Loucy (cell line): ENCODE results near the gene C15orf39.

Source experiments
- H2AFZ ChIP-seq: fragments of 200-600 bp; sonication (generic); 2 replicates; pipeline ENCODE4 v1.6.0; 2016; ENCODE audit warnings: antibody characterized with exemption, mild to moderate bottlenecking, low read length, moderate library complexity
- H3F3A ChIP-seq: fragments of 200-600 bp; 2 replicates; pipeline ENCODE4 v1.6.0; 2016; ENCODE audit warnings: antibody characterized with exemption, low read depth, mild to moderate bottlenecking
- H3K27me3 ChIP-seq: fragments of 200-600 bp; sonication (generic); 2 replicates; pipeline ENCODE4 v1.6.1; 2014; ENCODE audit warnings: low read length, mild to moderate bottlenecking; ENCODE audit not compliant: insufficient read depth, poor library complexity, severe bottlenecking
- H3K36me3 ChIP-seq: fragments of 200-600 bp; sonication (generic); 2 replicates; pipeline ENCODE4 v1.6.1; 2016; ENCODE audit warnings: low read length; ENCODE audit not compliant: insufficient read depth
- H3K4me1 ChIP-seq: fragments of 200-600 bp; sonication (generic); 2 replicates; pipeline ENCODE4 v1.5.1; 2014; ENCODE audit warnings: low read length, mild to moderate bottlenecking; ENCODE audit not compliant: insufficient read depth, poor library complexity, severe bottlenecking
- H3K4me2 ChIP-seq: fragments of 200-600 bp; sonication (generic); 2 replicates; pipeline ENCODE4 v1.6.0; 2014; ENCODE audit warnings: antibody characterized with exemption, low read length, low read depth, mild to moderate bottlenecking; ENCODE audit not compliant: poor library complexity, severe bottlenecking
- H3K4me3 ChIP-seq: fragments of 200-600 bp; sonication (generic); 2 replicates; pipeline ENCODE4 v1.5.1; 2014; ENCODE audit warnings: low read length, mild to moderate bottlenecking, mixed read lengths; ENCODE audit not compliant: poor library complexity, severe bottlenecking
- H3K79me2 ChIP-seq: fragments of 200-600 bp; sonication (generic); 2 replicates; pipeline ENCODE4 v1.6.1; 2014; ENCODE audit warnings: low read length; ENCODE audit not compliant: insufficient read depth
- H3K9ac ChIP-seq: fragments of 200-600 bp; sonication (generic); 2 replicates; pipeline ENCODE4 v1.6.0; 2014; ENCODE audit warnings: mild to moderate bottlenecking, low read depth, low read length, moderate library complexity; ENCODE audit not compliant: poor library complexity, severe bottlenecking
- H3K9me2 ChIP-seq: fragments of 200-600 bp; sonication (generic); replicated peaks from 2 replicates; pipeline ENCODE4 v1.6.1; 2016; ENCODE audit warnings: low read depth, low read length, mixed read lengths
- H3K9me3 ChIP-seq: fragments of 200-600 bp; sonication (generic); 2 replicates; pipeline ENCODE4 v1.6.1; 2014; ENCODE audit warnings: mild to moderate bottlenecking, antibody characterized with exemption, low read length, low read depth; ENCODE audit not compliant: insufficient read depth
- H4K20me1 ChIP-seq: fragments of 200-600 bp; sonication (generic); 2 replicates; pipeline ENCODE4 v1.6.0; 2014; ENCODE audit warnings: antibody characterized with exemption, low read length, mild to moderate bottlenecking; ENCODE audit not compliant: insufficient read depth, poor library complexity, severe bottlenecking
- EZH2phosphoT487 ChIP-seq: fragments of 200-600 bp; IDR thresholded peaks from 2 replicates; pipeline ENCODE4 v1.6.1; 2018; ENCODE audit warnings: antibody characterized with exemption, mild to moderate bottlenecking, moderate library complexity, borderline replicate concordance
- TF ChIP-seq, protein P1 (sequence below): fragments of 200-600 bp; sonication (generic); conservative IDR thresholded peaks from 2 replicates; pipeline ENCODE4 v1.5.1; 2014; ENCODE audit warnings: mild to moderate bottlenecking, antibody characterized with exemption, low read length

Gene C15orf39

GRCh38 chr15:75206803-75207617 lies 5.3 kb downstream of the C15orf39 start:
- Histone ChIP-seq H3K36me3 (peaks cover 66% of the 10 kb centered on the region), H3K4me2 (peak overlapping the region; percentile 79)

DNA sequence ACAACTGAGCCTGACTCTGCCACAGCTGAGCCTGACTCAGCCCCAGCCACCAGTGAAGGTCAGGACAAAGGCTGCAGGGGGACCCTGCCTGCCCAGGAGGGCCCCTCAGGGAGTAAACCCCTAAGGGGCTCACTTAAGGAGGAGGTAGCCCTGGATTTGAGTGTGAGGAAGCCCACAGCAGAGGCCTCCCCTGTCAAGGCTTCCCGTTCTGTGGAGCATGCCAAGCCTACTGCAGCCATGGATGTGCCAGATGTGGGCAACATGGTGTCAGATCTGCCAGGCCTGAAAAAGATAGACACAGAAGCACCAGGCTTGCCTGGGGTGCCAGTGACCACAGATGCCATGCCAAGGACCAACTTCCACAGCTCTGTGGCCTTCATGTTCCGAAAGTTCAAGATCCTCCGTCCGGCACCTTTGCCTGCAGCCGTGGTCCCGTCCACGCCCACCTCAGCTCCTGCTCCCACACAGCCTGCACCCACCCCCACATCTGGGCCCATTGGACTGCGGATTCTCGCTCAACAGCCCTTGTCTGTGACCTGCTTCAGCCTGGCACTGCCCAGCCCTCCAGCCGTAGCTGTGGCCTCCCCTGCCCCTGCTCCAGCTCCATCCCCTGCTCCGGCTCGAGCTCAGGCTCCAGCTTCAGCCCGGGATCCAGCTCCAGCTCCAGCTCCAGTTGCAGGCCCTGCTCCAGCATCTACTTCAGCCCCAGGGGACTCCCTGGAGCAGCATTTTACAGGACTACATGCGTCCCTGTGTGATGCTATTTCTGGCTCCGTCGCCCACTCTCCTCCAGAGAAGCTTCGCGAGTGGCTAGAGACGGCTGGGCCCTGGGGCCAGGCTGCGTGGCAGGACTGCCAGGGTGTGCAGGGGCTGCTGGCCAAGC lies 6.2 kb downstream of the C15orf39 start:
- Histone ChIP-seq H3K9me2 (no peaks in the 10 kb centered on the region), H3K27me3 (no peaks in the 10 kb centered on the region), H2AFZ (no peak overlapping the region), H3K4me1 (peaks cover 59% of the 10 kb centered on the region), H4K20me1 (peaks cover 99% of the 10 kb centered on the region), H3K4me3 (peak overlapping the region; percentile 66), H3K4me2 (peak overlapping the region; percentile 79), H3F3A (no peaks in the 10 kb centered on the region), H3K36me3 (peaks cover 74% of the 10 kb centered on the region), H3K79me2 (peaks cover 100% of the 10 kb centered on the region), H3K9me3 (no peaks in the 10 kb centered on the region), H3K9ac (no peak overlapping the region)
- no peak for TF ChIP-seq EZH2phosphoT487
- TF ChIP-seq, protein P1, sequence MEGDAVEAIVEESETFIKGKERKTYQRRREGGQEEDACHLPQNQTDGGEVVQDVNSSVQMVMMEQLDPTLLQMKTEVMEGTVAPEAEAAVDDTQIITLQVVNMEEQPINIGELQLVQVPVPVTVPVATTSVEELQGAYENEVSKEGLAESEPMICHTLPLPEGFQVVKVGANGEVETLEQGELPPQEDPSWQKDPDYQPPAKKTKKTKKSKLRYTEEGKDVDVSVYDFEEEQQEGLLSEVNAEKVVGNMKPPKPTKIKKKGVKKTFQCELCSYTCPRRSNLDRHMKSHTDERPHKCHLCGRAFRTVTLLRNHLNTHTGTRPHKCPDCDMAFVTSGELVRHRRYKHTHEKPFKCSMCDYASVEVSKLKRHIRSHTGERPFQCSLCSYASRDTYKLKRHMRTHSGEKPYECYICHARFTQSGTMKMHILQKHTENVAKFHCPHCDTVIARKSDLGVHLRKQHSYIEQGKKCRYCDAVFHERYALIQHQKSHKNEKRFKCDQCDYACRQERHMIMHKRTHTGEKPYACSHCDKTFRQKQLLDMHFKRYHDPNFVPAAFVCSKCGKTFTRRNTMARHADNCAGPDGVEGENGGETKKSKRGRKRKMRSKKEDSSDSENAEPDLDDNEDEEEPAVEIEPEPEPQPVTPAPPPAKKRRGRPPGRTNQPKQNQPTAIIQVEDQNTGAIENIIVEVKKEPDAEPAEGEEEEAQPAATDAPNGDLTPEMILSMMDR, result no peak

More at GRCh38 chr15:75206803-75207617, 5.3 kb downstream of the C15orf39 start:
- H3K4me3 ChIP-seq, result no peak overlapping the region
- H3K9ac ChIP-seq, result no peak overlapping the region
- H3K79me2 ChIP-seq, result peaks cover 100% of the 10 kb centered on the region
- H4K20me1 ChIP-seq, result peaks cover 98% of the 10 kb centered on the region
- peaks cover 59% of the 10 kb centered on the region for H3K4me1 ChIP-seq
- no peaks in the 10 kb centered on the region for H3K27me3 ChIP-seq
- H3F3A ChIP-seq, result no peaks in the 10 kb centered on the region
- no peaks in the 10 kb centered on the region for H3K9me3 ChIP-seq
- H3K9me2 ChIP-seq, result no peaks in the 10 kb centered on the region
- H2AFZ ChIP-seq, result no peak overlapping the region
- TF ChIP-seq EZH2phosphoT487, result no peak
- TF ChIP-seq, protein P1, result no peak

DNA sequence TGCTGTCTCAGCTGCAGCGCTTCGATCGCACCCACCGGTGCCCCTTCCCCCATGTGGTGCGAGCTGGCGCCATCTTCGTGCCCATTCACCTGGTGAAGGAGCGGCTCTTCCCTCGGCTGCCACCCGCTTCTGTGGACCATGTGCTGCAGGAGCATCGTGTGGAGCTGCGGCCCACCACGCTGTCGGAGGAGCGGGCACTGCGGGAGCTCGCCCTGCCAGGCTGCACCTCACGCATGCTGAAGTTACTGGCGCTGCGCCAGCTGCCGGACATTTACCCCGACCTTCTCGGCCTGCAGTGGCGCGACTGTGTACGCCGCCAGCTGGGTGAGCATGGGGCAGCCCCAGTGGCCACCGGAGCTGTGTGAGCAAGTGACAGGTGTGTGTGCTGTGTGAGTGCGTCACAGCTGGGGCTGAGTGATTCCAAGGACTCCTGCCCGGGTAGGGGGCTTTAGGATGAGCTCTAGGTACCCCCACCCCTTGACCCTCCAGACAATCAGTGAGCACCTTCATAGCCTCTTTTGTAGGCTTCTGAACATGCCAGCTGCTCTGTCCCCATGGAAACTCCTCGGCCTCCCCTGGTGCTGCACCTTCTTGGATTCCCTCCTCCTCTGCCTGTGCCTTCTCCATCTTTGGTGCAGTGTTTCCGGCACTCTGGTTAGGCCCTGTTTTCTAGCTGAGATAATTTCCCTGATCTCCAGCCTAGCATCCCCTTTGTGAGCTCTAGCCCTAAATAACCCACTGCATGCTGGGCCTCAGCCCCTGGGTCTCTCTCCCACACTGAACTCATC lies 7.0 kb downstream of the C15orf39 start:
- peak overlapping the region; percentile 79 for H3K4me2 ChIP-seq
- peak overlapping the region; percentile 30 for H3K9ac ChIP-seq
- H3K27me3 ChIP-seq, result no peaks in the 10 kb centered on the region
- TF ChIP-seq, protein P1, result no peak
- TF ChIP-seq EZH2phosphoT487, result no peak
- no peak overlapping the region for H2AFZ ChIP-seq
- H3F3A ChIP-seq, result no peaks in the 10 kb centered on the region
- H4K20me1 ChIP-seq, result peaks cover 99% of the 10 kb centered on the region
- no peaks in the 10 kb centered on the region for H3K9me2 ChIP-seq
- peak overlapping the region; percentile 66 for H3K4me3 ChIP-seq
- peaks cover 82% of the 10 kb centered on the region for H3K36me3 ChIP-seq
- H3K9me3 ChIP-seq, result no peaks in the 10 kb centered on the region
- peaks cover 54% of the 10 kb centered on the region for H3K4me1 ChIP-seq
- H3K79me2 ChIP-seq, result peaks cover 100% of the 10 kb centered on the region
